ENCODE measurements around the gene DBT. TPM values are rescaled to one million over a fixed set of nuclear protein-coding genes. Genes with fewer than 3 reads are reported as not detected.

DBT gene
- total RNA-seq, 1 experiment from 2014 or later: 9.1 TPM

DNA sequence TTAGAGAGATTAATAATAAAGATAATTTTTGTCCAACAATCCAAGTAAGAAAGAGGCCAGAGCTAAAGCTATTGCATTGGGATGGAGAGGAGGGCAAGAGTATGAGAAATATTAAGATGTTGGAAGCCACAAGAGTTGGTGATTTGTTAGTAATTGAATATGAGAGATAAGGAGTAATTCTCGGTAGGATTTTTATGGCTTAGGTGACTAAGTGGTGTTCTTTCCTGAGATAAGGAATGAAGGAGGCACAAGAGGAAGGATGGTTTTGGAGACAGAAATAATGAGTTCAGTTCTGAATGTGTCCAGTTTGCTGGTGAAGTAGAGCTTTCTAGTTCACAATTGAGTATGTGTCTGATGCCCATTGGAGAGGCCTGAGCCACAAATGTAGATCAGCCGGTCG lies 107.3 kb downstream of the DBT start:
- Mint-ChIP-seq H3K4me1 (ENCODE audit: insufficient read depth, unreplicated experiment) (no peaks in the 10 kb centered on the region), H3K9me3 (ENCODE audit: unreplicated experiment) (no peaks in the 10 kb centered on the region), H3K27me3 (ENCODE audit: insufficient read depth, unreplicated experiment) (no peaks in the 10 kb centered on the region), H3K36me3 (ENCODE audit: insufficient read depth, unreplicated experiment) (peaks cover 94% of the 10 kb centered on the region), H3K4me3 (ENCODE audit: unreplicated experiment) (no peak overlapping the region), H3K27ac (ENCODE audit: low read depth, unreplicated experiment) (no peak overlapping the region)
- TF ChIP-seq, protein P1, sequence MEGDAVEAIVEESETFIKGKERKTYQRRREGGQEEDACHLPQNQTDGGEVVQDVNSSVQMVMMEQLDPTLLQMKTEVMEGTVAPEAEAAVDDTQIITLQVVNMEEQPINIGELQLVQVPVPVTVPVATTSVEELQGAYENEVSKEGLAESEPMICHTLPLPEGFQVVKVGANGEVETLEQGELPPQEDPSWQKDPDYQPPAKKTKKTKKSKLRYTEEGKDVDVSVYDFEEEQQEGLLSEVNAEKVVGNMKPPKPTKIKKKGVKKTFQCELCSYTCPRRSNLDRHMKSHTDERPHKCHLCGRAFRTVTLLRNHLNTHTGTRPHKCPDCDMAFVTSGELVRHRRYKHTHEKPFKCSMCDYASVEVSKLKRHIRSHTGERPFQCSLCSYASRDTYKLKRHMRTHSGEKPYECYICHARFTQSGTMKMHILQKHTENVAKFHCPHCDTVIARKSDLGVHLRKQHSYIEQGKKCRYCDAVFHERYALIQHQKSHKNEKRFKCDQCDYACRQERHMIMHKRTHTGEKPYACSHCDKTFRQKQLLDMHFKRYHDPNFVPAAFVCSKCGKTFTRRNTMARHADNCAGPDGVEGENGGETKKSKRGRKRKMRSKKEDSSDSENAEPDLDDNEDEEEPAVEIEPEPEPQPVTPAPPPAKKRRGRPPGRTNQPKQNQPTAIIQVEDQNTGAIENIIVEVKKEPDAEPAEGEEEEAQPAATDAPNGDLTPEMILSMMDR (IDR thresholded peaks at IDR 0.05; ENCODE audit: unreplicated experiment): no peak
- no TSS peak for BruUV-seq (replicated peaks)
- intact Hi-C loops (cut with micrococcal nuclease): no loop called here
- no peak for DNase-seq (ENCODE audit: unreplicated experiment)
- ChIA-PET POLR2A (interaction anchor here (0.7 to 1.3 kb wide), 3 partner anchors 9 to 14 kb away, joined by 3 to 6 read pairs (median 4); partner anchors contain the start of genes SASS6 and TRMT13), CTCF (interaction anchor here (0.6 kb wide), 1 partner anchor 106 kb away, joined by 4 read pairs; no protein-coding TSS in a partner anchor)

GRCh38 chr1:100141192-100141591 lies 108.4 kb downstream of the DBT start:
- TF ChIP-seq, protein P1 (IDR thresholded peaks at IDR 0.05; ENCODE audit: unreplicated experiment): no peak
- CTCF ChIA-PET: interaction anchor here (0.6 kb wide), 2 partner anchors 318 to 319 kb away, joined by 3 read pairs; no protein-coding TSS in a partner anchor
- H3K36me3 Mint-ChIP-seq (ENCODE audit: insufficient read depth, unreplicated experiment): peaks cover 95% of the 10 kb centered on the region
- no peaks in the 10 kb centered on the region for H3K9me3 Mint-ChIP-seq (ENCODE audit: unreplicated experiment)
- DNase-seq (ENCODE audit: unreplicated experiment): no peak
- H3K4me1 Mint-ChIP-seq (ENCODE audit: insufficient read depth, unreplicated experiment): no peaks in the 10 kb centered on the region
- POLR2A ChIA-PET: interaction anchor here (0.6 kb wide), 1 partner anchor 89 kb away, joined by 3 read pairs; no protein-coding TSS in a partner anchor
- intact Hi-C loops (cut with micrococcal nuclease): no loop called here
- H3K4me3 Mint-ChIP-seq (ENCODE audit: unreplicated experiment): no peak overlapping the region
- no peak overlapping the region for H3K27ac Mint-ChIP-seq (ENCODE audit: low read depth, unreplicated experiment)
- no TSS peak for BruUV-seq (replicated peaks)
- H3K27me3 Mint-ChIP-seq (ENCODE audit: insufficient read depth, unreplicated experiment): no peaks in the 10 kb centered on the region

- BruUV-seq (replicated peaks): no TSS peak
- no peak for DNase-seq (ENCODE audit: unreplicated experiment)
- peaks cover 59% of the 10 kb centered on the region for H3K36me3 Mint-ChIP-seq (ENCODE audit: insufficient read depth, unreplicated experiment)
- POLR2A ChIA-PET: interaction anchor here (1.0 kb wide), 1 partner anchor 100 kb away, joined by 4 read pairs; a partner anchor contains a TSS
- intact Hi-C loops (cut with micrococcal nuclease): loop anchor here (10.0 kb wide), 1 partner anchor 757 kb away; the partner anchor contains the start of genes EXTL2 and SLC30A7
- no peak overlapping the region for H3K27ac Mint-ChIP-seq (ENCODE audit: low read depth, unreplicated experiment)
- no peaks in the 10 kb centered on the region for H3K9me3 Mint-ChIP-seq (ENCODE audit: unreplicated experiment)
- no peak overlapping the region for H3K4me3 Mint-ChIP-seq (ENCODE audit: unreplicated experiment)
- no peaks in the 10 kb centered on the region for H3K27me3 Mint-ChIP-seq (ENCODE audit: insufficient read depth, unreplicated experiment)
- peaks cover 10% of the 10 kb centered on the region for H3K4me1 Mint-ChIP-seq (ENCODE audit: insufficient read depth, unreplicated experiment)
- CTCF ChIA-PET: interaction anchor here (0.6 kb wide), 1 partner anchor 317 kb away, joined by 3 read pairs; no protein-coding TSS in a partner anchor
- TF ChIP-seq, protein P1 (IDR thresholded peaks at IDR 0.05; ENCODE audit: unreplicated experiment): no peak
These were observed 112.0 kb downstream of the DBT start for GRCh38 chr1:100137602-100138001.

Small RNAs within 50 kb of the gene (microRNA-seq; reads per million reads assigned to microRNA genes)
- gene MIR553: not detected

Other genes with a start within 250 kb of the DBT start
- 6.6 and 7.5 TPM in 2 replicates for gene SASS6, start 116.9 kb downstream of the DBT start, total RNA-seq (2022)
- gene TRMT13, start 116.7 kb downstream of the DBT start, total RNA-seq (2022): 24.2 and 25.5 TPM in 2 replicates
- gene LRRC39, start 71.6 kb downstream of the DBT start, total RNA-seq (2022): 0.65 and 0.74 TPM in 2 replicates
- 60.4 and 62.3 TPM in 2 replicates for gene RTCA, start 16.4 kb upstream of the DBT start, total RNA-seq (2022)
- 2.6 and 3.6 TPM in 2 replicates for gene CDC14A, start 102.7 kb upstream of the DBT start, total RNA-seq (2022)